H54 (cell line): ENCODE data around the gene IGDCC3.

Experiments used
- DNase-seq: peaks from one replicate; pipeline ENCODE4 v3.0.0; 2011; ENCODE audit warnings: low spot score, mixed read lengths; ENCODE audit not compliant: insufficient read length
- FAIRE-seq: peaks from 3 replicates; lab custom pipeline; 2011; peaks lifted over from hg19 to GRCh38; lab: Jason Lieb, UNC
- POLR2A ChIP-seq: IDR thresholded peaks from 2 replicates; pipeline ENCODE4 v1.6.1; 2011; ENCODE audit warnings: low read depth, mild to moderate bottlenecking, low read length

The IGDCC3 gene

GRCh38 chr15:65285291-65286068 lies 92.3 kb downstream of the IGDCC3 start:
- FAIRE-seq: no peak
- no peak for TF ChIP-seq POLR2A
- DNase-seq: no peak

- TF ChIP-seq POLR2A: no peak
- FAIRE-seq (no peak), DNase-seq (no peak)
Observed at GRCh38 chr15:65278480-65278879, 99.3 kb downstream of the IGDCC3 start.
